Fibroblast of peridontal ligament (primary cell): ENCODE results near the gene ZSCAN10.
"Not testable (repeated sequence)": the region's sequence is repeated elsewhere in the genome, so short reads cannot be mapped to it uniquely, and the experiment has no call there.

Source experiments
- DNase-seq: peaks from one replicate; pipeline ENCODE4 v3.0.0-alpha.2; 2010; ENCODE audit errors: extremely low read depth

ZSCAN10 gene

GRCh38 chr16:3098459-3099394, at the start of gene ZSCAN10:
TSS of gene ZSCAN10 (minus strand) at chr16:3099294. CDS start at chr16:3092937, 6,357 bp downstream.
- DNase-seq = no peak

GRCh38 chr16:3148256-3149192, 49.4 kb upstream of the ZSCAN10 start:
- no peak for DNase-seq

- no peak for DNase-seq
Measured at GRCh38 chr16:3147757-3148104, 48.6 kb upstream of the ZSCAN10 start.

- DNase-seq = no peak
Measured at GRCh38 chr16:3147046-3147756, 48.1 kb upstream of the ZSCAN10 start.

- no peak for DNase-seq
Measured at GRCh38 chr16:3145660-3146059, 46.6 kb upstream of the ZSCAN10 start.

GRCh38 chr16:3145151-3145550, 46.1 kb upstream of the ZSCAN10 start:
- no peak for DNase-seq

- no peak for DNase-seq
Measured at GRCh38 chr16:3144321-3144983, 45.4 kb upstream of the ZSCAN10 start.

GRCh38 chr16:3143598-3144320, 44.7 kb upstream of the ZSCAN10 start:
- no peak for DNase-seq

- no peak for DNase-seq
Measured at GRCh38 chr16:3143189-3143588, 44.1 kb upstream of the ZSCAN10 start.

GRCh38 chr16:3142770-3143169, 43.7 kb upstream of the ZSCAN10 start:
- DNase-seq = no peak

GRCh38 chr16:3142327-3142726, 43.2 kb upstream of the ZSCAN10 start:
- DNase-seq = no peak

GRCh38 chr16:3141781-3142311, 42.8 kb upstream of the ZSCAN10 start:
- no peak for DNase-seq

GRCh38 chr16:3140603-3141427, 41.7 kb upstream of the ZSCAN10 start:
- no peak for DNase-seq

GRCh38 chr16:3139561-3139960, 40.5 kb upstream of the ZSCAN10 start:
- DNase-seq = not testable (repeated sequence)

GRCh38 chr16:3138823-3139426, 39.8 kb upstream of the ZSCAN10 start:
- DNase-seq = no peak

- no peak for DNase-seq
Measured at GRCh38 chr16:3138342-3138741, 39.2 kb upstream of the ZSCAN10 start.

GRCh38 chr16:3137267-3137666, 38.2 kb upstream of the ZSCAN10 start:
- no peak for DNase-seq

- no peak for DNase-seq
Measured at GRCh38 chr16:3135126-3135715, 36.1 kb upstream of the ZSCAN10 start.
